GM15510 (cell line): Measurements from ENCODE around the gene IL32.

ENCODE experiments used
- POLR2A ChIP-seq: IDR thresholded peaks from 3 replicates; pipeline ENCODE4 v1.6.1; 2011; ENCODE audit warnings: borderline replicate concordance; ENCODE audit not compliant: insufficient read length; ENCODE audit errors: extremely low read depth

The IL32 gene

GRCh38 chr16:3115561-3115960 lies 50.1 kb downstream of the IL32 start:
- no peak for TF ChIP-seq POLR2A

GRCh38 chr16:3118204-3118790 lies 52.9 kb downstream of the IL32 start:
- TF ChIP-seq POLR2A, result no peak

GRCh38 chr16:3118846-3119245 lies 53.4 kb downstream of the IL32 start:
- TF ChIP-seq POLR2A, result no peak
